Nephron progenitor cell (in vitro differentiated cells): ENCODE results near the gene YEATS2.
"Not testable (repeated sequence)": the region's sequence is repeated elsewhere in the genome, so short reads cannot be mapped to it uniquely, and the experiment has no call there.

Experiments
- DNase-seq: peaks from one replicate; pipeline ENCODE4 v3.0.0; 2021
- H3K27ac Mint-ChIP-seq: 2 replicates; pipeline ENCODE4 v1.8.0; 2021; ENCODE audit warnings: mild to moderate bottlenecking, moderate library complexity, mixed read lengths
- H3K27me3 Mint-ChIP-seq: 2 replicates; pipeline ENCODE4 v1.8.0; 2021; ENCODE audit warnings: mild to moderate bottlenecking, low read depth, mixed read lengths; ENCODE audit not compliant: poor library complexity
- H3K36me3 Mint-ChIP-seq: 2 replicates; pipeline ENCODE4 v1.8.0; 2021; ENCODE audit warnings: low read depth, mixed read lengths
- H3K4me1 Mint-ChIP-seq: 2 replicates; pipeline ENCODE4 v1.8.0; 2021; ENCODE audit warnings: mixed read lengths
- H3K4me3 Mint-ChIP-seq: 2 replicates; pipeline ENCODE4 v1.8.0; 2021; ENCODE audit warnings: mild to moderate bottlenecking, moderate library complexity, mixed read lengths
- H3K9me3 Mint-ChIP-seq: 2 replicates; pipeline ENCODE4 v1.8.0; 2021; ENCODE audit warnings: mild to moderate bottlenecking, moderate library complexity, mixed read lengths
- CTCF ChIP-seq: fragments of 200-600 bp; sonication (generic); IDR thresholded peaks from 2 replicates; pipeline ENCODE4 v1.5.0; 2021; ENCODE audit warnings: antibody characterized with exemption

Gene YEATS2

GRCh38 chr3:183769453-183769852 is 71.9 kb downstream of the YEATS2 start:
- Mint-ChIP-seq H3K4me1 (no peaks in the 10 kb centered on the region), H3K9me3 (no peaks in the 10 kb centered on the region), H3K27me3 (peaks cover 2% of the 10 kb centered on the region), H3K36me3 (peaks cover 68% of the 10 kb centered on the region), H3K27ac (no peak overlapping the region), H3K4me3 (no peak overlapping the region)
- DNase-seq, result no peak
- no peak for TF ChIP-seq CTCF

GRCh38 chr3:183774631-183775030 is 77.0 kb downstream of the YEATS2 start:
- TF ChIP-seq CTCF, result no peak
- Mint-ChIP-seq H3K9me3 (no peaks in the 10 kb centered on the region), H3K27me3 (no peaks in the 10 kb centered on the region), H3K4me3 (no peak overlapping the region), H3K4me1 (no peaks in the 10 kb centered on the region), H3K36me3 (peaks cover 86% of the 10 kb centered on the region), H3K27ac (no peak overlapping the region)
- DNase-seq, result no peak

GRCh38 chr3:183775781-183776180 is 78.2 kb downstream of the YEATS2 start:
- Mint-ChIP-seq H3K4me3 (no peak overlapping the region), H3K36me3 (peaks cover 90% of the 10 kb centered on the region), H3K4me1 (no peaks in the 10 kb centered on the region), H3K9me3 (no peaks in the 10 kb centered on the region), H3K27ac (no peak overlapping the region), H3K27me3 (no peaks in the 10 kb centered on the region)
- TF ChIP-seq CTCF, result no peak
- DNase-seq, result no peak

- peaks cover 90% of the 10 kb centered on the region for H3K36me3 Mint-ChIP-seq
- not testable (repeated sequence) for H3K27ac Mint-ChIP-seq, H3K27me3 Mint-ChIP-seq, H3K4me3 Mint-ChIP-seq, H3K9me3 Mint-ChIP-seq, DNase-seq, H3K4me1 Mint-ChIP-seq
Measured at GRCh38 chr3:183776451-183776850, 78.9 kb downstream of the YEATS2 start.

DNA sequence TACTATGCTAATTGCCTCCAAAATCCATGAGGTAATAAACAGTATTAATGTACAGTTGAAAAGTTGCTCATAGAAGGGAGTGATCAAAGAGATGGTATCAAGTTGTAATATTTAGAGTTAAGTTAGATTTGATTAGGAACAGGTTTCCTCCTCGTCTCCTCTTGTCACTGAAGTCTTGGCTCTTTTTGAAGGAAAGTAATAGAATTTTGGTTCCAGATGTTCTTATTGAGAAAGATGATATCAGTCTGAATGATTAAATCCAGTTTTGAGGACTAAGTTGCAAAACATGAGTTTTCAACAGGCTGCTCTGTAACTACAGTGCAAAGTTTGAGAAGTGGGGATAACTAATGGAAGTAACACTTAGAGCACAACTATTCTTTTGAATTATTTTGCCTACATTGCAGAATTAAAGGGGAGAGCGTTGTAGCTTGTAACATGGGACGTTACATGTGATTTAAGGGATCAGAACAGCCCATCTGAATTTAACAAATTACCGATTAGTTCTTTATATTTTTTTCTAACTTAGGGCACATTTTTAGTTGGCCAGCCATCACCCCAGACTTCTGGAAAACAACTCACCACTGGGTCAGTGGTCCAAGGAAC is 79.5 kb downstream of the YEATS2 start:
- TF ChIP-seq CTCF, result no peak
- no peaks in the 10 kb centered on the region for H3K27me3 Mint-ChIP-seq
- peaks cover 92% of the 10 kb centered on the region for H3K36me3 Mint-ChIP-seq
- no peaks in the 10 kb centered on the region for H3K4me1 Mint-ChIP-seq
- H3K27ac Mint-ChIP-seq, result no peak overlapping the region
- H3K4me3 Mint-ChIP-seq, result no peak overlapping the region
- H3K9me3 Mint-ChIP-seq, result no peaks in the 10 kb centered on the region
- DNase-seq, result no peak

- no peak for DNase-seq
- Mint-ChIP-seq H3K9me3 (no peaks in the 10 kb centered on the region), H3K4me1 (no peaks in the 10 kb centered on the region), H3K27ac (no peak overlapping the region), H3K36me3 (peaks cover 91% of the 10 kb centered on the region), H3K4me3 (no peak overlapping the region), H3K27me3 (peaks cover 2% of the 10 kb centered on the region)
- TF ChIP-seq CTCF, result no peak
Measured at GRCh38 chr3:183779896-183780465, 82.4 kb downstream of the YEATS2 start.
